Suprapubic skin (tissue), 4 donors: ENCODE data around the gene GLCCI1.

Experiments used
- CTCF ChIP-seq, 2 donors: fragments of 200-600 bp in 1 of 2; fragments of 450-650 bp in 1 of 2; sonication (generic) in 1 of 2; IDR thresholded peaks; one replicate each; pipeline ENCODE4 v1.5.1; 2016 to 2019; ENCODE audit warnings: antibody characterized with exemption in 2 of 2, mild to moderate bottlenecking in 1 of 2, moderate library complexity in 1 of 2
- EP300 ChIP-seq: sonication (generic); formaldehyde crosslinking; IDR thresholded peaks from one replicate; pipeline ENCODE4 v1.6.1; 2017; ENCODE audit warnings: antibody characterized with exemption
- POLR2A ChIP-seq, 2 donors: fragments of 450-650 bp; IDR thresholded peaks; one replicate each; pipeline ENCODE4 v1.6.1; 2017; ENCODE audit warnings: antibody characterized with exemption in 2 of 2, mild to moderate bottlenecking in 2 of 2, moderate library complexity in 2 of 2
- POLR2AphosphoS5 ChIP-seq, 3 donors: sonication (generic); formaldehyde crosslinking; IDR thresholded peaks; one replicate each; pipeline ENCODE4 v1.6.1; 2017; ENCODE audit warnings: antibody characterized with exemption in 3 of 3

DNA sequence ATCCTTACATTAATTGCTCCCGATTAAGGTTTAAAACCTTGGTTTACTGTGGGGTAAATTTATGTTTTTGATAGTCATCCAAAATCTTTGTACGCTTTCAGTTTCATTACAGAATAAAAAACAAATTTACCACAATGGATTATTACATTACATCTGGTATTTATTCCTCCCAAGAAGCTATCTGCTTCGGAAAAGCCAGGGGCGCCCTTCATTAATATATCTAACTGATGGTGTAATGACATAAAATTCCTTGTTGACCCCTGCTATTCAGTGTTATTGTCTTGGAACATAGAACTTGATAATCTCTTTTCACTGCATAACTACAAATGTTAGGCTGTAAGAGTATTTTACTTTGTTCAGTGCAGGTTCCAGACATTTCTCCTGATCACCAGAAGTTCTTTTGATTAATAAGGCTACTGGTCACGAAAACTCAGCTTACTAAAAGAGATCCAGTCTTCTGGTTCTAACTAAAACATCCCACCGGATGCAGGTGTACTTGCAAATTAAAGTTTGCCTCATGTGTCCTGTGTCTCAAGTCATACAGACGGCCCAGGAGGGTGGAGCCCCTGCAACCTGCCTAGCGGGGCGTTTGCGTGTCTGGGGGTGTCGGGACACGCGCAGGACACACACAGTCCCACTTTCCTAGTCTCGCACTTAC, 581 bp upstream of the GLCCI1 start:
- TF ChIP-seq EP300: no peak
- no peak for TF ChIP-seq CTCF (IDR thresholded peaks at IDR 0.05)
- no peak for TF ChIP-seq POLR2AphosphoS5 (IDR thresholded peaks at IDR 0.05)
- TF ChIP-seq POLR2A (IDR thresholded peaks at IDR 0.05): no peak
